ENCODE measurements around the gene MRPS11. TPM values are rescaled to one million over a fixed set of nuclear protein-coding genes. Genes with fewer than 3 reads are reported as not detected.
"Not testable (repeated sequence)": the region's sequence is repeated elsewhere in the genome, so short reads cannot be mapped to it uniquely, and the experiment has no call there.

The MRPS11 gene
- total RNA-seq, 2 donors from 2014 or later, result 35.7 to 36.4 TPM

GRCh38 chr15:88428053-88428452, 39.5 kb upstream of the MRPS11 start:
- Histone ChIP-seq H3K27ac (no peak overlapping the region), H3K4me3 (no peak overlapping the region), H3K27me3 (replicated peaks; ENCODE audit: insufficient read depth) (peaks cover 2% of the 10 kb centered on the region), H3K4me1 (replicated peaks) (no peaks in the 10 kb centered on the region), H3K36me3 (no peaks in the 10 kb centered on the region), H3K9me3 (no peaks in the 10 kb centered on the region)
- 59% methylated on average over 9 of the region's 9 CpGs for WGBS
- intact Hi-C loops (cut with DNase I), result no loop called here
- DNase-seq (ENCODE audit: low spot score), result no peak
- TF ChIP-seq CTCF (IDR thresholded peaks at IDR 0.05) (no peak), POLR2A (IDR thresholded peaks at IDR 0.05) (no peak), POLR2AphosphoS5 (IDR thresholded peaks at IDR 0.05) (no peak)

- Histone ChIP-seq H3K27ac (no peak overlapping the region), H3K27me3 (replicated peaks; ENCODE audit: insufficient read depth) (peaks cover 2% of the 10 kb centered on the region), H3K4me3 (no peak overlapping the region), H3K36me3 (no peaks in the 10 kb centered on the region), H3K9me3 (no peaks in the 10 kb centered on the region), H3K4me1 (replicated peaks) (no peaks in the 10 kb centered on the region)
- intact Hi-C loops (cut with DNase I), result no loop called here
- DNase-seq (ENCODE audit: low spot score), result no peak
- WGBS, result 78% methylated on average over 12 of the region's 12 CpGs
- no peak for TF ChIP-seq POLR2A (IDR thresholded peaks at IDR 0.05)
- TF ChIP-seq POLR2AphosphoS5 (IDR thresholded peaks at IDR 0.05), result no peak
- no peak for TF ChIP-seq CTCF (IDR thresholded peaks at IDR 0.05)
These were observed 38.5 kb upstream of the MRPS11 start for GRCh38 chr15:88428805-88429605.

GRCh38 chr15:88430051-88430450, 37.5 kb upstream of the MRPS11 start:
- TF ChIP-seq POLR2AphosphoS5 (IDR thresholded peaks at IDR 0.05) (no peak), POLR2A (IDR thresholded peaks at IDR 0.05) (no peak), CTCF (IDR thresholded peaks at IDR 0.05) (no peak)
- intact Hi-C loops (cut with DNase I), result no loop called here
- H3K36me3 ChIP-seq, result no peaks in the 10 kb centered on the region
- no peaks in the 10 kb centered on the region for H3K4me1 ChIP-seq (replicated peaks)
- DNase-seq (ENCODE audit: low spot score), result no peak
- no peak overlapping the region for H3K27ac ChIP-seq
- H3K27me3 ChIP-seq (replicated peaks; ENCODE audit: insufficient read depth), result peaks cover 2% of the 10 kb centered on the region
- H3K4me3 ChIP-seq, result no peak overlapping the region
- H3K9me3 ChIP-seq, result no peaks in the 10 kb centered on the region

DNA sequence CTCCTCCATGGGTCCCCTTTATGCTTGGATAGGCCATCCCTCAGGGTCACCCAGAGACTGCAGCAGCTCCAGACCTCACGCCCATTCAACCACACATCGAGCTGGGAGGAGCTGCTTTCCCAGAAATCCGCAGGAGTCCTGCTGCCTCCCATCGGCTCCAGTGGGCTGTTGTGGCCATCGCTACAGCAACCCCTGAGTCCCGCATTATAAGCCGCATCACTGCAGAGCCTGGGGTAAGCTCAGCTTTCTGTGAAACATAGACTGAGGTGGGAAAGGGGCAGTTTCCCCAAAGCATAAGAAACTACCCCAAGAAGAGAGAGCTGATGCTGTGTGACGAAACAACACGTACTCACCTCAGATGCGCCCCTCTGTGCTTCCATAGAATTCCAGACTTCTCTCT, 36.1 kb upstream of the MRPS11 start:
- Histone ChIP-seq H3K27ac (no peak overlapping the region), H3K4me1 (replicated peaks) (no peaks in the 10 kb centered on the region), H3K4me3 (no peak overlapping the region), H3K9me3 (no peaks in the 10 kb centered on the region), H3K36me3 (no peaks in the 10 kb centered on the region), H3K27me3 (replicated peaks; ENCODE audit: insufficient read depth) (peaks cover 2% of the 10 kb centered on the region)
- 82% methylated on average over 10 of the region's 10 CpGs for WGBS
- intact Hi-C loops (cut with DNase I), result no loop called here
- no peak for DNase-seq (ENCODE audit: low spot score)
- TF ChIP-seq CTCF (IDR thresholded peaks at IDR 0.05) (no peak), POLR2A (IDR thresholded peaks at IDR 0.05) (no peak), POLR2AphosphoS5 (IDR thresholded peaks at IDR 0.05) (no peak)

DNA sequence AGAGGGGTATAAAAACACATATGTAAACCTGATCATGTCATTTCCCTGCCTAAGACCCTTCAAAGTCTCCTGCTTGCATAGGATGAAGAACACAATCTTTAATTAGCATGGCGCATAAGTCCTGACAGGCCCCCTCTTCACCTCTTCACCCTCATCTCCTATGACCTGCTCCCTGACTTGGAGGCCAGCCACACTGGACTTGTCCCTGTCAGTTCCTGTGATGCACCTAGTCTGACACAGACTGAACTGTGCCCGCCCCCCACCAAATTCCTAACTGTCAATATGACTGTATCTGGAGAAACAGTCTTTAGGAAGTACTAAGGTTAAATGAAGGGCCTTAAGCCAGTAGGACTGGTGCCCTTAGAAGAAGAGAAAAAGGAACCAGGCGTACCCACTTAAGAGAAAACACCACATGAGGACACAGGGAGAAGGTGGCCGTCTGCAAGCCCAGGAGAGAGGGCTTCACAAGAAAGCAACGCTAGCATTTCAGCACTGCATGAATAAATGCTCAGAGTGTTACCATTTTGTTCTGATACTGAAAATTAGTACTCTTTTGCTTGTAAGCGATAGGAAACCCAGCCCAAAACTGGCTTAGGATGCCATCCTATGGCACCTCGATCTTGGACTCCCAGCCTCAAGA, 34.3 kb upstream of the MRPS11 start:
- no peaks in the 10 kb centered on the region for H3K9me3 ChIP-seq
- H3K4me1 ChIP-seq (replicated peaks), result no peaks in the 10 kb centered on the region
- no peaks in the 10 kb centered on the region for H3K36me3 ChIP-seq
- WGBS, result 89% methylated on average over 7 of the region's 7 CpGs
- intact Hi-C loops (cut with DNase I), result no loop called here
- H3K27me3 ChIP-seq (replicated peaks; ENCODE audit: insufficient read depth), result peaks cover 2% of the 10 kb centered on the region
- H3K4me3 ChIP-seq, result no peak overlapping the region
- no peak for TF ChIP-seq POLR2A (IDR thresholded peaks at IDR 0.05)
- TF ChIP-seq CTCF (IDR thresholded peaks at IDR 0.05), result no peak
- TF ChIP-seq POLR2AphosphoS5 (IDR thresholded peaks at IDR 0.05), result no peak
- no peak overlapping the region for H3K27ac ChIP-seq
- no peak for DNase-seq (ENCODE audit: low spot score)

DNA sequence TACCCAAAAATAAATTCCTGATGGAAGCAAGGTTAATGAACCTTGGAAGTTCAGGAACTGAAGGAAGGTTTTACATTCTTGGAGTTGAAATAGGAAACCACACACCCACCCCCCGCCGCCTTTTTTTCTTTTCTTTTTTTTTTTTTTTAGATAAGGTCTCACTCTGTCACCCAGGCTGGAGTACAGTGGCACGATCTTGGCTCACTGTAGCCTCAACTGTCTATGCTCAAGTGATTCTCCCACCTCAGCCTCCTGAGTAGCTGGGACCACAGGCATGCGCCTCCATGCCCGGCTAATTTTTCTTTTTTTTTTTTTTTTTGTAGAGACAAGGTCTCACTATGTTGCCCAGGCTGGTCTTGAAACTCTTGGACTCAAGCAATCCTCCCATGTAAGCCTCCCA, 33.4 kb upstream of the MRPS11 start:
- 64% methylated on average over 5 of the region's 5 CpGs for WGBS
- DNase-seq (ENCODE audit: low spot score); H3K4me3 ChIP-seq; H3K9me3 ChIP-seq; intact Hi-C loops (cut with DNase I); H3K27ac ChIP-seq; H3K27me3 ChIP-seq (replicated peaks; ENCODE audit: insufficient read depth); H3K4me1 ChIP-seq (replicated peaks); H3K36me3 ChIP-seq: not testable (repeated sequence)

Data from prostate gland (tissue), 2 donors.